Panc1 (cell line): ENCODE data around the gene NUDT4. TPM values are rescaled to one million over a fixed set of nuclear protein-coding genes. Genes with fewer than 3 reads are reported as not detected.
A peak's percentile ranks its signal among the peaks of the same experiment; 100 is the strongest.
"Not testable (repeated sequence)": the region's sequence is repeated elsewhere in the genome, so short reads cannot be mapped to it uniquely, and the experiment has no call there.

ENCODE experiments used
- ATAC-seq: fragments of 200-7000 bp; cut with Tn5 transposase; 2 replicates; pipeline ENCODE4 v1.9.1; 2020; ENCODE audit warnings: mild to moderate bottlenecking, moderate library complexity
- BruUV-seq: library from RNA; stranded (reverse); fragments of 400-500 nt; replicated peaks from 2 replicates; lab custom pipeline; 2021; lab: Mats Ljungman, UMichigan
- CTCF ChIA-PET: fragments of 300-600 bp; sonication (Branson Sonifier 250); formaldehyde crosslinking; loops from one replicate; lab custom pipeline; 2022; ENCODE audit warnings: antibody characterized with exemption; lab: Charles Lee
- POLR2A ChIA-PET: fragments of 300-600 bp; sonication (Branson Sonifier 250); formaldehyde crosslinking; loops from one replicate; lab custom pipeline; 2022; ENCODE audit warnings: antibody characterized with exemption; lab: Charles Lee
- DNase-seq: peaks from one replicate; pipeline ENCODE4 v3.0.0-alpha.2; 2010; ENCODE audit warnings: low read depth, low spot score
- H3K27ac ChIP-seq: 2 replicates; pipeline ENCODE4 v1.5.1; 2011; ENCODE audit warnings: mild to moderate bottlenecking, low read length, inconsistent platforms
- H3K27me3 ChIP-seq: fragments of 200-500 bp; sonication (Bioruptor generic); 2 replicates; pipeline ENCODE4 v1.6.0; 2014; ENCODE audit warnings: low read length, inconsistent platforms; ENCODE audit not compliant: control insufficient read depth, insufficient read depth
- H3K36me3 ChIP-seq: fragments of 200-500 bp; sonication (Bioruptor generic); 2 replicates; pipeline ENCODE4 v1.5.1; 2014; ENCODE audit warnings: inconsistent platforms, mild to moderate bottlenecking, low read length, moderate library complexity; ENCODE audit not compliant: control insufficient read depth, insufficient read depth
- H3K4me1 ChIP-seq: 2 replicates; pipeline ENCODE4 v1.5.1; 2011; ENCODE audit warnings: inconsistent platforms, mild to moderate bottlenecking, low read length, moderate library complexity; ENCODE audit not compliant: control insufficient read depth, insufficient read depth
- H3K4me3 ChIP-seq, 2 experiments: 2 replicates each; pipeline ENCODE4 v1.5.1; 2011 to 2012; ENCODE audit warnings: low read depth in 2 of 2, low read length in 2 of 2, mild to moderate bottlenecking in 2 of 2, inconsistent platforms in 1 of 2, moderate library complexity in 1 of 2
- H3K9me3 ChIP-seq: fragments of 200-500 bp; sonication (Bioruptor generic); 2 replicates; pipeline ENCODE4 v1.5.1; 2014; ENCODE audit warnings: low read depth, mild to moderate bottlenecking, inconsistent platforms, low read length, moderate library complexity; ENCODE audit not compliant: control insufficient read depth, insufficient read depth
- CTCF ChIP-seq: fragments of 450-650 bp; IDR thresholded peaks from 2 replicates; pipeline ENCODE4 v1.5.1; 2017; ENCODE audit warnings: mild to moderate bottlenecking
- POLR2AphosphoS5 ChIP-seq: IDR thresholded peaks from 2 replicates; pipeline ENCODE4 v1.6.1; 2012; ENCODE audit warnings: mild to moderate bottlenecking, low read depth, low read length, moderate library complexity
- REST ChIP-seq, 2 experiments: IDR thresholded peaks; 2 replicates each; pipeline ENCODE4 v1.6.1; 2011 to 2012; ENCODE audit warnings: low read depth in 2 of 2, control low read depth in 1 of 2, low read length in 1 of 2, mild to moderate bottlenecking in 1 of 2, moderate library complexity in 1 of 2; ENCODE audit not compliant: insufficient read depth in 1 of 2
- SIN3A ChIP-seq: IDR thresholded peaks from 2 replicates; pipeline ENCODE4 v1.6.1; 2012; ENCODE audit warnings: low read depth, mild to moderate bottlenecking, low read length, moderate library complexity, borderline replicate concordance; ENCODE audit not compliant: insufficient read depth
- TCF7L2 ChIP-seq: IDR thresholded peaks from 2 replicates; pipeline ENCODE4 v1.6.1; 2011; ENCODE audit warnings: mild to moderate bottlenecking, low read depth, low read length, inconsistent platforms
- in situ Hi-C: cut with HindIII; loops from 2 replicates; pipeline ENCODE4 v1.10.0; 2016; ENCODE audit warnings: low sequenced_read_pairs, low pct_unique_long_range_greater_than_20kb
- intact Hi-C: fragments of 100-400 bp; cut with micrococcal nuclease; formaldehyde crosslinking; loops from one replicate; pipeline ENCODE4 v1.10.0; 2022; ENCODE audit not compliant: unreplicated experiment
- total RNA-seq: library from RNA; stranded (reverse); gene quantifications from one replicate; pipeline ENCODE4 v1.2.1, GENCODE V29; 2021; ENCODE audit not compliant: unreplicated experiment

Gene NUDT4
- total RNA-seq, 1 experiment from 2014 or later = 45.7 TPM

- peak overlapping the region; percentile 78 for H3K27ac ChIP-seq
- in situ Hi-C loops = no loop called here
These were observed 1.1 kb upstream of the NUDT4 start for GRCh38 chr12:93376436-93377251.

DNA sequence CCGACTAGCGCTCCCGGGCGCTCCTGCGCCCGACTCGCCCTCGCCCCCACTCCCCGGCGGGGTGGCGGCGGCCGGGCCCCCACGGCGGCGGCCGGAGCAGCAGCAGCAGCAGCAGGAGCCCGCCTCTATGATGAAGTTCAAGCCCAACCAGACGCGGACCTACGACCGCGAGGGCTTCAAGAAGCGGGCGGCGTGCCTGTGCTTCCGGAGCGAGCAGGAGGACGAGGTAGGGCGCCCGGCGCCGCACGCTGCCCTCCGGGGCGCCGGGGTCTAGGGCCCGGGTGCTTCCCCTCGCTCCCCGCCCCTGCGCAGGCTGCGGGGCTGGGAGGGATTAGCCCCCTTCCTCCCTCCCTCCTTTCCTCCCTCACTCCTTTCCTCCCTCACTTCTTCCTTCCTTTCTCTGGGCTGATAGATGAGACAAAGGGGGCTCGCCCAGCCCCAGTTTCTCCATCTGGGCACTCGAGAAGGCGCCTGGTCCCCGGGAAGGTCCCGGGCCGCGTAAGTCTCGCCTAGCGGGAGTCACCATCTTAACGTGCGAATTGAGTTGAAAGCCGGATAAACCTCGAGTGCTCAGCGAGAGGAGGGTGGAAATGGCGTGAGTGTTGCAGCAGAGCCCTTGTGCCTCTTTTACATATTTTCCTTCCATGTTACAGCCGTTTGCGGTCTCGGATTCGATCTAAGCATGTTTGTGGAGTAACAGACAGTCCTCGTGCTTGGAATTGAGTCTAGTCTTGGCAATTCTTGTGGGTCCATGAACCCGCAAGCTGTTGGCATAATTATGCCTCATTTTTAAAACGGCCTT is 672 bp downstream of the NUDT4 start:
- in situ Hi-C loops, BruUV-seq, H3K36me3 ChIP-seq, intact Hi-C loops, H3K27me3 ChIP-seq, DNase-seq, H3K9me3 ChIP-seq: not testable (repeated sequence)
- peak overlapping the region; percentile 93 to 100 for H3K4me3 ChIP-seq
- peak overlapping the region; percentile 92 for H3K27ac ChIP-seq
- H3K4me1 ChIP-seq = peaks cover 27% of the 10 kb centered on the region
- ATAC-seq = peak; percentile 14
- ChIA-PET CTCF (interaction anchor here (0.7 kb wide), 1 partner anchor 29 kb away, joined by 3 read pairs; no protein-coding TSS in a partner anchor), POLR2A (interaction anchor here (0.7 to 1.0 kb wide), 2 partner anchors 10 to 64 kb away, joined by 3 to 6 read pairs; no protein-coding TSS in a partner anchor)
- 0 out of 2 replicates have a peak, but pooled peaks have one; percentile 43 for TF ChIP-seq TCF7L2

More at GRCh38 chr12:93376436-93377251, 1.1 kb upstream of the NUDT4 start:
- intact Hi-C loops = no loop called here
- ATAC-seq (0 out of 2 replicates have a peak, but pooled peaks have one; percentile 3), DNase-seq (no peak)
- POLR2A ChIA-PET = no interaction called here
- H3K9me3 ChIP-seq = no peaks in the 10 kb centered on the region
- H3K4me1 ChIP-seq = peaks cover 27% of the 10 kb centered on the region
- H3K4me3 ChIP-seq = peak overlapping the region; percentile 93
- H3K36me3 ChIP-seq = peaks cover 3% of the 10 kb centered on the region; the same call in 1 of the 2 replicates
- TF ChIP-seq TCF7L2 (no peak), CTCF (no peak), SIN3A (no peak)
- CTCF ChIA-PET = interaction anchor here (1.4 kb wide), 1 partner anchor 389 kb away, joined by 4 read pairs; no protein-coding TSS in a partner anchor
- no TSS peak for BruUV-seq
- no peaks in the 10 kb centered on the region for H3K27me3 ChIP-seq

- CTCF ChIA-PET = no interaction called here
- intact Hi-C loops (no loop called here), in situ Hi-C loops (no loop called here)
- no peak for DNase-seq
- peaks cover 3% of the 10 kb centered on the region; the same call in 1 of the 2 replicates for H3K36me3 ChIP-seq
- H3K27me3 ChIP-seq = no peaks in the 10 kb centered on the region
- BruUV-seq = no TSS peak
- POLR2A ChIA-PET = interaction anchor here (1.0 kb wide), 2 partner anchors 9 to 27 kb away, joined by 3 to 6 read pairs; no protein-coding TSS in a partner anchor
- peak overlapping the region; percentile 93 to 100 for H3K4me3 ChIP-seq
- no peaks in the 10 kb centered on the region for H3K9me3 ChIP-seq
- no peak for ATAC-seq
- peaks cover 27% of the 10 kb centered on the region for H3K4me1 ChIP-seq
- TF ChIP-seq POLR2AphosphoS5 (no peak), TCF7L2 (no peak), REST (IDR thresholded peaks at IDR 0.05; ENCODE audit: insufficient read depth in 1 of 2, low read depth in 2 of 2, low read length in 1 of 2) (no peak), SIN3A (no peak), CTCF (no peak)
- peak overlapping the region; percentile 92 for H3K27ac ChIP-seq
These were observed 1.2 kb downstream of the NUDT4 start for GRCh38 chr12:93378998-93379325.
